WI38 (cell line): ENCODE data around the gene DRC7.

Experiments used
- H3K4me3 ChIP-seq: 2 replicates; pipeline ENCODE4 v1.5.1; 2011; ENCODE audit warnings: low read depth, mild to moderate bottlenecking, control low read depth, low read length
- TF ChIP-seq, protein P1 (sequence below): IDR thresholded peaks from 2 replicates; pipeline ENCODE4 v1.5.1; 2012; ENCODE audit warnings: low read depth, mild to moderate bottlenecking, control low read depth, low read length

Gene DRC7

DNA sequence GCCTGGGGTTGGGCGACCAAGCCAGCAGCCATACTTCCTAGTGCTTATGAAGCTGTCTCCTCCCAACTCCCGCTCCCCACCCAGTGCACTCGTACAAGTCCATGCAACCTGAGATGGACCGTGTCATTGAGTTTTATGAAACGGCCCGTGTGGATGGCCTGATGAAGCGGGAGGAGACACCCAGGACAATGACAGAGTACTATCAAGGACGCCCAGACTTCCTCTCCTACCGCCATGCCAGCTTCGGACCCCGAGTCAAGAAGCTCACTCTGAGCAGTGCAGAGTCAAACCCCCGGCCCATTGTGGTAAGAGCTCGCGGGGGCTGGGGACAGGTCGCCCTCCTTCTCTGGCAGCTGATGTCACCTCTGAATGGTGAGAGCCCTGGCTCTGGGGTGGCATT, 29.9 kb downstream of the DRC7 start:
- TF ChIP-seq, protein P1, sequence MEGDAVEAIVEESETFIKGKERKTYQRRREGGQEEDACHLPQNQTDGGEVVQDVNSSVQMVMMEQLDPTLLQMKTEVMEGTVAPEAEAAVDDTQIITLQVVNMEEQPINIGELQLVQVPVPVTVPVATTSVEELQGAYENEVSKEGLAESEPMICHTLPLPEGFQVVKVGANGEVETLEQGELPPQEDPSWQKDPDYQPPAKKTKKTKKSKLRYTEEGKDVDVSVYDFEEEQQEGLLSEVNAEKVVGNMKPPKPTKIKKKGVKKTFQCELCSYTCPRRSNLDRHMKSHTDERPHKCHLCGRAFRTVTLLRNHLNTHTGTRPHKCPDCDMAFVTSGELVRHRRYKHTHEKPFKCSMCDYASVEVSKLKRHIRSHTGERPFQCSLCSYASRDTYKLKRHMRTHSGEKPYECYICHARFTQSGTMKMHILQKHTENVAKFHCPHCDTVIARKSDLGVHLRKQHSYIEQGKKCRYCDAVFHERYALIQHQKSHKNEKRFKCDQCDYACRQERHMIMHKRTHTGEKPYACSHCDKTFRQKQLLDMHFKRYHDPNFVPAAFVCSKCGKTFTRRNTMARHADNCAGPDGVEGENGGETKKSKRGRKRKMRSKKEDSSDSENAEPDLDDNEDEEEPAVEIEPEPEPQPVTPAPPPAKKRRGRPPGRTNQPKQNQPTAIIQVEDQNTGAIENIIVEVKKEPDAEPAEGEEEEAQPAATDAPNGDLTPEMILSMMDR: no peak
- no peak overlapping the region for H3K4me3 ChIP-seq

DNA sequence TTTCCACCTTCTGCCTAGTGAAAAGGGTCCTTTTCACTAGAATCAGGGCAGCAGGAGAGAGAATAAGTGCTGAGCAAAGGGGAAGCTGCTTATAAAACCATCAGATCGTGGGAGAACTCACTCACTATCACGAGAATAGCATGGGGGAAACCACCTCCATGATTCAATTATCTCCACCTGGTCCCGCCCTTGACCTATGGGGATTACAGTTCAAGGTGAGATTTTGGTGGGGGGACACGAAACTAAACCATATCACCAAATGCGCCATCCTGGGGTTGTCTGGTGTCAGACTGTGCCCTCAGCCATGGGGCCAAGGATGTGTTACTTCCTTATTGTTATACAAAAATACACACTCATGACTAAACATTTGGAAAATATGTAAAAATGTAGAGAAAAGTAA, 30.5 kb downstream of the DRC7 start:
- H3K4me3 ChIP-seq: no peak overlapping the region
- TF ChIP-seq, protein P1: no peak

DNA sequence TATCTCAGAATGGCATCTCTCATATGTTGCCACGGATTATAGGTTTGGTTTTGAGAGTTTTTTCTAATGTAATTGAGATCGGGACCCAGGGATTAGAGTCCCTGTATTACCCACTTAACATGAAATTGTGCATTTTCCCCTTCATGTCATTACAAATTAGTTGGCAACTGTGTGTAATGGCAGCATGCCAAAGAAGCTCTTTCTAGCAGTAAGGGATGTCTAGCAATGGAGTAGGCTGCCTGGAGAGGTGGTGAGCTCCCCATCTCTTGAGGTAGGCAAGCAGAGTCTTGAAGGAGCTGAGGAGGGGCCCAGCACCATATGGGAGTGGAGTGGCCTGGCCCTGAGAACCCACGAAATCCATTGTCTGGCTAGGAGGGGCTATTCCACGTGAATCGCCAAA, 30.9 kb downstream of the DRC7 start:
- TF ChIP-seq, protein P1: no peak
- no peak overlapping the region for H3K4me3 ChIP-seq

DNA sequence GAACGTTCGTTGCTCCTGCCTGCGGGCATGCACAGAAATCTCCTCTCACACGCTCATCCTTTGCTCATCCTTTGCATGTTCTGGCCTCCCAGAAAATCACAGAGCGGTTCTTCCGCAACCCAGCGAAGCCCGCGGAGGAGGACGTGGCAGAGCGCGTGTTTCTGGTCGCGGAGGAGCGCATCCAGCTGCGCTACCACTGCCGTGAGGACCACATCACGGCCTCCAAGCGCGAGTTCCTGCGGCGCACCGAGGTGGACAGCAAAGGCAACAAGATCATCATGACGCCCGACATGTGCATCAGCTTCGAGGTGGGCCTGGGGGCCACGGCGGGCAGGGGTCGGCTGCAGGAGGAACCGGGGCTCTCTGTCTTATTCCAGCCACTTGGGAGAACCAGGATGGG, 31.4 kb downstream of the DRC7 start:
- H3K4me3 ChIP-seq: no peak overlapping the region
- TF ChIP-seq, protein P1: no peak

DNA sequence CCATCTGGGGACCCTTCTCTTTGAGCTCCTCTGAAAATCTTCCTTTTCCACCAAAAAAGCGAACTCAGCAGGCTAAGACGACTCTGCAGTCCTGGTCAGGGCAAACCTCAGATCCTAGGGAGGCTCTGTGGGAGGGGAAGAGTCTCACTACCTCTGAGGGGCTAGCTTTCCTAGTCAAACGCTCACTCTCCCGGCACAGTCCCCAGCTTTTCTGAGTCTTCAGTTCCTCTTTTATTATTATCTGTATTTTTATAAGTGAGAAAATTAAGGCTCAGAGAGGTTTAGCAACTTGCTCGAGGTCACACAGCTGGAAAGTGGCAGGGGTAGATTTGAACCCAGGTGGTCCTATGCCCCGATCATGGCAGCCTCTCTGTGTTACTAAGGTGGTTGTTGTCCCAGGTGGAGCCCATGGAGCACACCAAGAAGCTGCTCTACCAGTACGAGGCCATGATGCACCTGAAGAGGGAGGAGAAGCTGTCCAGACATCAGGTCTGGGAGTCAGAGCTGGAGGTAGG, 31.9 kb downstream of the DRC7 start:
- TF ChIP-seq, protein P1: no peak
- no peak overlapping the region for H3K4me3 ChIP-seq

DNA sequence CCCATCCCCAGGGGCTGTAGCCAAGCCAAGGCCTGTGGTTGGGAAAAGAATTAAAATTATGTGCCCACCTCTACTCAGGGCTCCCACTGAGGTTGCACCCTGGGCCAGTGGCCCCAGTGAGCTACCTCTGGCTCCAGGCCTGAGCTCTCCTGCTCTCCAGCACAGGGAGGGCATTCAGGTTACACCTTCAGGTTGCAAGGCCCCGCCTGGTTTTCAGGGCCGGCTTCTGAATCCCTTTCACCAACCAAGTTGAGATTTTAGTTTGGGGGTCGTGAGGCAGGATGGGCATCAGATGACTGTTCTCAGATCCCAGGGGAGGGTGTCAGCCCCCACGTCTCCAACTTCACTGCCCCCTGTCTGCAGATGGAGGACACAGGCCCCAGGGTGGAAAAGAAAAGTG, 33.0 kb downstream of the DRC7 start:
- no peak overlapping the region for H3K4me3 ChIP-seq
- TF ChIP-seq, protein P1: no peak

DNA sequence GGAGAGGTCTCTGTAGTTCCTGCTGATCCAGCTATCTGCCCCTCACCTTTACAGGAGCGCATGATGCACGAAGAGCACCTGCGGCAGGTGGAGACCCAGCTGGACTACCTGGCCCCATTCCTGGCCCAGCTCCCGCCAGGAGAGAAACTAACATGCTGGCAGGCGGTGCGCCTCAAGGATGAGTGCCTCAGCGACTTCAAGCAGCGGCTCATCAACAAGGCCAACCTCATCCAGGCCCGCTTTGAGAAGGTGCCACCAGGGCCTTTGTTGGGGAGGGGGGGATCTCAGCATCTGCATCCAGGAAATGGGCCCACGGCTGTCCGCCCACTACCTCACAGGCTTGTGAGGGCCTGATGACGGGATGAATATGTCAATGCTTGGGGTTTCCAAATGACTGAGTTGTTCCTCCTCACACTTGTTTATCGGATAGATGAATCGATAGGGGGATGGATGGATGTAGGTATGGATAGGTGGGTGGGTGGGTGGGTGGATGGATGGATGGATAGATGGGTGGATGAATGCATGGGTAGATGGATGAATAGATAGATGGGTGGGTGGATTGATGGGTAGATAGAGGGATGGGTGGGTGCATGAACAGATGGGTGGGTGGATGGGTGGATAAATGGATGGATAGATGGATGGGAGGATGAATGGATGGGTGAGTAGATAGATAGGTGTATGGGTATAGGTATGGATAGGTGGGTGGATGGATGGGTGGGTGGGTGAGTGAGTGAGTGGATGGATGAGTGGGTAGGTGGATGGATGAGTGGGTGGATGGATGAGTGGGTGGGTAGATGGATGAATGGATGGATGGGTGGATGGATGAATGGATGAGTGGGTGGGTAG, 34.0 kb downstream of the DRC7 start:
- no peak overlapping the region for H3K4me3 ChIP-seq
- TF ChIP-seq, protein P1: no peak
